GM19452 (cell line): ENCODE data around the gene DTX1.

Experiments used
- ATAC-seq: cut with Tn5 transposase; IDR thresholded peaks from one replicate; pipeline ENCODE4 v1.9.1; 2021; ENCODE audit not compliant: unreplicated experiment

Gene DTX1

GRCh38 chr12:113070117-113070906 is 13.8 kb downstream of the DTX1 start:
- ATAC-seq, result no peak

- no peak for ATAC-seq
Measured at GRCh38 chr12:113071135-113072112, 14.9 kb downstream of the DTX1 start.

- no peak for ATAC-seq
Measured at GRCh38 chr12:113072136-113072535, 15.6 kb downstream of the DTX1 start.

GRCh38 chr12:113073586-113073985 is 17.1 kb downstream of the DTX1 start:
- ATAC-seq, result no peak

- peak; percentile 95 for ATAC-seq
Measured at GRCh38 chr12:113075137-113075683, 18.7 kb downstream of the DTX1 start.

GRCh38 chr12:113077057-113077858 is 20.7 kb downstream of the DTX1 start:
- no peak for ATAC-seq

- no peak for ATAC-seq
Measured at GRCh38 chr12:113077859-113078255, 21.3 kb downstream of the DTX1 start.

- ATAC-seq, result no peak
Measured at GRCh38 chr12:113081873-113082272, 25.3 kb downstream of the DTX1 start.

GRCh38 chr12:113082486-113083148 is 26.1 kb downstream of the DTX1 start:
- ATAC-seq, result peak; percentile 77

- no peak for ATAC-seq
Measured at GRCh38 chr12:113083863-113084435, 27.4 kb downstream of the DTX1 start.

- ATAC-seq, result no peak
Measured at GRCh38 chr12:113086249-113087164, 30.0 kb downstream of the DTX1 start.

GRCh38 chr12:113087193-113087592 is 30.7 kb downstream of the DTX1 start:
- ATAC-seq, result no peak

GRCh38 chr12:113088037-113088436 is 31.5 kb downstream of the DTX1 start:
- no peak for ATAC-seq

GRCh38 chr12:113088971-113089756 is 32.6 kb downstream of the DTX1 start:
- ATAC-seq, result no peak

- ATAC-seq, result no peak
Measured at GRCh38 chr12:113089839-113090238, 33.3 kb downstream of the DTX1 start.

- ATAC-seq, result no peak
Measured at GRCh38 chr12:113090740-113091139, 34.2 kb downstream of the DTX1 start.

- ATAC-seq, result no peak
Measured at GRCh38 chr12:113091506-113091905, 35.0 kb downstream of the DTX1 start.
